CD4-positive, alpha-beta T cell treated with Interleukin-4 for 4 hours (primary cell): ENCODE results near the gene MOB4.
"Not testable (repeated sequence)": the region's sequence is repeated elsewhere in the genome, so short reads cannot be mapped to it uniquely, and the experiment has no call there.

Source experiments
- DNase-seq: peaks from one replicate; pipeline ENCODE4 v3.0.0-alpha.2; 2020

The MOB4 gene

DNA sequence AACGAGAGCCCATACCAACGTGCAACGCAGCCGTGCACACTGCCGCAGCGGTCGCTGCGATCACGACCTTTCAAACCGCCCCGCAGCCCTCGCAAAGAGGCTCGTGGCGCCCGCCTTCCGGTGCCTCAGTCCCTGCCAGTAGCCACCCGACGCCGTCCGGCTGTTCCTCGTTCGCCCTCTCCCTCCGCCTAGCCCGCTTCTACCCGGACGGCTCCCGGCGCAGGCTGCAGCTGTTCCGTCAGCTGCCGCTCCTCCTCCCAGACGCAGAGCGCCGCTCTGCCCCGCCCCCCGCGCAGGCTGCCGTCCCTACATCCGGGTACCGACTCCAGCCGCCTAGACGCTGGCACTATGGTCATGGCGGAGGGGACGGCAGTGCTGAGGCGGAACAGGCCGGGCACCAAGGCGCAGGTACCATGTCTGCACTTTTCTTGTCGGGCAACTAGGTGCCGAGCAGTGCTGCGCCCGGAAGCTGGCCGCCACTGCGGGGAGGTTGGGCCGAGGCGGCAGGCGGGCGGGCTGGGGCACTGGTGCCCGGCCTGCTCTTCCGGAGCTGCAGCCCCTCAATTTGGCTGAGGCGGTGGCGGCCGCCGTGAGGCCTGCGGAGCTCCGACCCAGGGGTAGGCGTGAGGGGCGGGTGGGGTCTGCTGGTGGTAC is at the start of gene MOB4:
Gene MOB4, plus strand, starts transcription at position 328 of the 654 bp plus-strand sequence. Its CDS starts 21 bp downstream, at position 349.
- DNase-seq: peak; percentile 92

DNA sequence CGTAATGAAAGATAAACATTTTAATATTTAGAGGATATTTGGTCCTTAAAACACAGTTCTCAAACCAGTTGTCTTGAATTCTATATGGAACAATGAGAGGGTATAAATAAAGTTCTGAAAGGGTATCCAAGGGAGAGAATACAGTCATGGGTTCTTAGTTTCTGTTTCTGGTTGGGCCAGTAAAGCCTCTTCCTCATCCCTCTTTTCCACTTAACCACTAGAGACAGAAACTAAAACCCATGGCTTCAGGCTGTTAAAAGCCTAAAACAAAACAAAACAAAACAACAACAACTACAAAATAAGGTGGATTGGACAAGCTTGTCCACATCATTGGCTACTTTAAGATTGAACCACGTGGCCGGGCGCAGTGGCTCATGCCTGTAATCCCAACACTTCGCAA is 43.7 kb upstream of the MOB4 start:
- no peak for DNase-seq

DNA sequence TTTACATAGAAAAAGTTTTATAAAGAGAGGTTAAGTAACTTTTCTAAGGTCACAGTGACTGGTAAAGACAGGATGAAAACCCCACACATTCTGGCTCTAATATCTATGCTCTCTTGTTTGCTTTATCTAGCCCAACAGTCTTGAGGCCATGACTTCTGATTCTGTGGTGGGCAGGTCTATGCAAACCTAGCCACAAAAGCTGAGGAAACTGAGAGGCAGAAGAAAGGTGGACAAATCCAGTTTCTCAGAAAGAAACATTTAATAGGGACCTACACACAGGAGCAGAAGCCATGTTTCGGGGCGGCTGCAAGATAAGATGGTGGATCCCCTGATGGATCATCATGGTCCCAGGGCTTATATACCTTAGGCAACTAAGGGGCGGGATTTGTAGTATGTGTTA is 38.1 kb upstream of the MOB4 start:
- no peak for DNase-seq

DNA sequence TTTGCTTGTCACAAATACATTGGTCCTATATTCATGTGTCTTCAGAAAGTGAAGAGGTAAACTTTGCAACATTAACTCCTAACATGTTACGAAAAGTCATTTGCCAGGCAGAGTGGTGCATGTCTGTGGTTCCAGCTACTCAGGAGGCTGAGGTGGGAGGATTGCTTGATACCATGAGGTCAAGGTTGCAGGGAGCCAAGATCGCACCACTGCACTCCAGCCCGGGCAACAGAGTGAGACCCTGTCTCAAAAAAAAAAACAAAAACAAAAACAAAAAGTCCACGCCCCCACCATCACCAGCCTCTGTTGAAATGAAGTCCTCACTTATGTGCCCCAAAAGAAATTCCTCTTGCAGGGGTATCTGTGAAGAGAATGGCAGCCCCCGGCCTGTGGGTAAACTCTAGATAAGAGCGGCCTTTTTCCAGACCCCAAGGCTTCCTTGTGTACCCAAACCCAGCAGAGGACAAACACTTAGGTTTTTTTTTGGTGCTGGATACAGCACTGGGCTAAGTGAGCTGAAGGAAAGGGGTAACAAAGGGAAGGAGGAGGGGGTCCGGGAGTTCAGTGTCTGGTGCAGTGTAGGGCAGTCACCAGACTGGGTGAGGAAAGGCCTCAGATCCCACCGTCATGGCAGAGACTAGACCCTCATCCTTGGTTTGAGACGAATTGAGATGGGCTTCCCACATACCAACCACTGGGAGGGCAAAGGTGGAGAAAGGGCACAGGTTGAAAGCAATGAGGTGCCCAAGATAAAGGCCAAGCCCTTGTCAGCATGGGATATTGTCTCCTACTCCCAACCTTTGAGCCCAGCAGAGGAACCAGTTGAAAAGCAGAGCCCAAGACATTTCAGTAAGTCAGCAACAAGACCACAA is 35.5 kb upstream of the MOB4 start:
- DNase-seq: no peak

DNA sequence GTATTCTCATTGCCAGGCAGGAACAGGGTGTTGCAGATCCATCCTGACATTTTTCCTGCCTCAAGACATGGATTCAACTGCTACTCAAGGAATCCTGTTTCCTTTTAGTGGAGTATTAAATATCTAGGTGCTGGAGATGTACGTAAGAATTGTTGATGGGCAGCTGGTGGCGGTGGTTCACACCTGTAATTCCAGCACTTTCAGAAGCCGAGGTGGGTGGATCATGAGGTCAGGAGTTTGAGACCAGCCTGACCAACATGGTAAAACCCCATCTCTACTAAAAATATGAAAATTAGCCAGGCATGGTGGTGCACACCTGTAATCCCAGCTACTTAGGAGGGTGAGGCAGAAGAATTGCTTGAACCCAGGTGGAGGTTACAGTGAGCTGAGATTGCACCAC is 31.6 kb upstream of the MOB4 start:
- DNase-seq: not testable (repeated sequence)

DNA sequence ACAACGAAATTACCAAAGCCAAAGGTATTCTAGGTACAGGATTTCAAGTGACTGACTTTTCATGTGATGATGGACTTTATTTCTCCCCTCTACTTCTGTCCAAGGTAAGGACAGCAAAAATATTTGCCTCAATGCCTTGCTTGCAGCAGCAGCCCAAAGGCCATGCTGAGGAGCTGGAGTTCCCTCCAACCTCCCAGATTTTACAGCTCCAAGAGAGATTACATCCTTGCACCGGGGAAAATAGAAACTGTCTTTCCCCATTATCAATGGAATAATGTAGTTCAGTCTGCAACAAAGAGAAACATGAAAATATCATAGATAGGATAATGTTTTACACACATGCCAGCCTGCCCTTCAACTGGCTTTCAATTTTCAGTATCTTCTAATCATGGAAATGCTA is 29.7 kb upstream of the MOB4 start:
- no peak for DNase-seq

DNA sequence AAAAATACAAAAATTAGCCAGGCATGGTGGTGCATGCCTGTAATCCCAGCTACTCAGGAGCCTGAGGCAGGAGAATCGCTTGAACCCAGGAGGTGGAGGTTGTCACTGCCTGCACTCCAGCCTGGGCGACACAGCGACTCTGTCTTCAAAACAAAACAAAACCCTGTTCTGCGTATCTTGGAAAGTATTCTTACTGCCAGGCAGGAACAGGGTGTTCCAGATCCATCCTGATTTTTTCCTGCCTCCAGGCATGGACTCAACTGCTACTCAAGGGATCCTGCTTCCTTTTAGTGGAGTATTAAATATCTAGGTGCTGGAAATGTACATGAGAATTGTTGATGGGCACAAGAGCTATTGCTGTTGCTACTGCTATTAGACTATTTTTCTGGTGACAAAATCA is 28.5 kb upstream of the MOB4 start:
- DNase-seq: no peak

DNA sequence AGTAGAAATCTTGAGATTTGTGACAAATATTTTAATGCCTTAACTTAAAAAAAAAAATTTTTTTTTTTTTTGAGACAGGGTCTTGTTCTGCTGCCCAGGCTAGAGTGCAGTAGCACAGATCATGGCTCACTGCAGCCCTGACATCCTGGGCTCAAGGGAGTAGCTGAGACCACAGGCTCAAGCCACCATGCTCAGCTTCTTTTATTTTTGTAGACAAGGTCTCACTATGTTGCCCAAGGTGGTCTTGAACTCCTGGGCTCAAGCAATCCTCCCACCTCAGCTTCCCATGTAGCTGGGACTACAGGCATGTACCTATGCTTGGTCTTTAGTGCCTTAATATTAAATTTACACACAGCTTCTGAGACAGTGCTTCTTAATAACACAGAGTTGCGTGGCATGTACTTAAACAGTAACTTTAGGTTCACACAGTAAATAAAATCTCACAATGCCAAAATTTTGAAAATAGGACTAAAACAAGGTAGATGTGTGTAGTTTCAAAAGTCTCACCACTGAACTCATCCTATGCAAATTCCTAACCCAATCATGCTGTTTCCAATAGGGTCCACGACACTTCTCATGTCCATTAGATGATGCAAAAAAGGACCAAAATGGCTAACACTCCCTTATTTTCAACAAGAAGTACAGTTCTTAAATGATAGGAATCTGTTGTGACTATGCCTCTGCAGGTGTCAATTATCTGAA is 20.3 kb upstream of the MOB4 start:
- no peak for DNase-seq

DNA sequence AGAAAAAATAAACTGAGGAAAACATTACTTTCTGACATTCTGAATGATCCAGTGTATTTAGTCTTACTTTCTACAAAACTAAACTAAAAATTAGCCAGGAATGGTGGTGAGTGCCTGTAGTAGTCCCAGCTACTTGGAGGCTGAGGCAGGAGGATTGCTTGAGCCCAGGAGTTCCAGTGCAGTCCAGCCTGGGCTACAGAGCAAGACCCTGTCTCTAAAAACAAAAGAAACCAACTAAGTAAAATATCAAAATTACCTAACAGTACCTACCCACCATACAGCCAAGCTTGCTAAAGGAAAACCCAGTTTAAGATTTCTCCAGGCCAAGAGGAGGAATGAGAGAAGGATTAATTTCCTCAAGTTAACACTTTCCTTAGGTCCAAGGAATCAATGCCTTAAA is 19.2 kb upstream of the MOB4 start:
- DNase-seq: no peak

DNA sequence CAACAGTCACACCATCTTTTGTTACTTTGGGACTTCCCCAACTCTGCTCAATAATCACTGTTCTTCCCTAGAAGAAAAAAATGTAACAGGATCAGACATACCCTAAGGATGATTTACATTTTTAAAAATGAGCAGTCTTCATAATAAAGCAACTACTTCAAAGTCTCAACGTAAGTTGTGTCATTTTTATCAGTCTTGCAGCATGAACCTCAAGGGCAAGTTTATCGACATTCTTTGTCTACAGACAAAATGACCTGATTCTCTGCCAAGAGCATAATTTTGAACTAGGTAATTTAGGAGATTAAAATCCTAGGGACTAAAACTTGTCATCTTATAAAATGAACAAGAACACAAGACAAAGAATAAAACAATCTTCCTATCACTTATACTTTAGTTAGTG is 18.5 kb upstream of the MOB4 start:
- DNase-seq: no peak

DNA sequence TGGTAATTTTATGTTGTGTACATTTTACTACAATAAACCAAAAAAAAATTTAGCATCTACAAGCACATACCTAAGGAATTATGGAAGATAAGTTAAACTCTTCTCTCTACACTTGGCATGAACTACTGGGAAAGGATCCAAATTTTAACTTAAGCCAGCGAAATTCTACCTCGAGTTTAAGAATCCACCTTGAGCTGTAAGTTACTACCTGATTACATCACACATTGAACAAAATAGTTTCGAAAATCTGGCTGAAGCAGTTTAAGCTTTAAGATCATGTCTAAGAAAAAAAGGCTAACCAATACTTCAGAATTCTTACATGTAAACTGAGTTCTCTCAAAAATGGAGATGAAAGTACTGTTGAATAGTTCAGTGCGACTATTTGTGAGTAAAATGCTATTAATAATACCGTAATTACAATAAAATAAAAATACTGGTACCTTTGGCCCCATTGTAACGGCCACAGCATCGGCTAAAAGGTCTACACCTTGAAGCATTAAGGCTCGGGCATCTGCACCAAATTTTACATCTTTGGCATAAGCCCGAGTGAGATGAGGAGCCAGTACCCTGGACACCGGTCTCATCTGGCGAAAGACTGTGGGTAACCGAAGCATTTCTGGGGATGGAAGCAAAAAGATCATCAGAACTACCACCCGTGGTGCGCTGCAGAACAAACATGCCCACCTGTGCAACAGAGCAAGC is 17.5 kb upstream of the MOB4 start:
- DNase-seq: no peak

DNA sequence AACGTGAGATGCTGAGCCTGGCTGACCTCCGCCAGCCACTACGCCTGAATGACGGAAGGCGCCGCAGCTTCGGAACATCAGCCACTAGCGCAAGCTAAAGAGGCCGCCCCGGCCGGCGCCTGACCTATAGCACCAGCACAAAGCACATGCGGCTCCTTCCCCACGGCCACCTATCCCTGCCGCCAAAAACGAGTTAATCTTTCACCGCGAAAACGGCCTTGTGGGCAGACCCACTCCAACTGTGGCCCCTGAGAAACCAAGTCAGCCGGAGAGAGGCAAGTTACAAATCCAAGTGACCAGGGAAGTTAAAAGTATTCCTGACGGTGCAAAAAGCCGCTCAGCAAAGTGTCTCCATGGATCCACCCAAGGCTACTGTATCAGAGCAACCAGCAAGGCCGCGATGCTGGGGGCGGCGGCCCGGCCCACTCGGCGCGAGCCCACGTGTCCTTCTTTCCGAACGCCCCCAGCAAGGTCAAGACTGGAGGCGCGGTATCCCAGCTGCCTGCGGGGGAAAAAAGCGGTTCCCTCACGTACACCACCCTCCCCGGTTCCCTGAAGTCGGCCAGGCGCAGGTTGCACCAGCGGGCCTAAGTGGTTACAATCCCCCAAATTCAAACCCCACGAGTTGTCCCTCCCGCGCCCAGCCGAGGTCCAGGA is 16.8 kb upstream of the MOB4 start:
- peak; percentile 42 for DNase-seq

DNA sequence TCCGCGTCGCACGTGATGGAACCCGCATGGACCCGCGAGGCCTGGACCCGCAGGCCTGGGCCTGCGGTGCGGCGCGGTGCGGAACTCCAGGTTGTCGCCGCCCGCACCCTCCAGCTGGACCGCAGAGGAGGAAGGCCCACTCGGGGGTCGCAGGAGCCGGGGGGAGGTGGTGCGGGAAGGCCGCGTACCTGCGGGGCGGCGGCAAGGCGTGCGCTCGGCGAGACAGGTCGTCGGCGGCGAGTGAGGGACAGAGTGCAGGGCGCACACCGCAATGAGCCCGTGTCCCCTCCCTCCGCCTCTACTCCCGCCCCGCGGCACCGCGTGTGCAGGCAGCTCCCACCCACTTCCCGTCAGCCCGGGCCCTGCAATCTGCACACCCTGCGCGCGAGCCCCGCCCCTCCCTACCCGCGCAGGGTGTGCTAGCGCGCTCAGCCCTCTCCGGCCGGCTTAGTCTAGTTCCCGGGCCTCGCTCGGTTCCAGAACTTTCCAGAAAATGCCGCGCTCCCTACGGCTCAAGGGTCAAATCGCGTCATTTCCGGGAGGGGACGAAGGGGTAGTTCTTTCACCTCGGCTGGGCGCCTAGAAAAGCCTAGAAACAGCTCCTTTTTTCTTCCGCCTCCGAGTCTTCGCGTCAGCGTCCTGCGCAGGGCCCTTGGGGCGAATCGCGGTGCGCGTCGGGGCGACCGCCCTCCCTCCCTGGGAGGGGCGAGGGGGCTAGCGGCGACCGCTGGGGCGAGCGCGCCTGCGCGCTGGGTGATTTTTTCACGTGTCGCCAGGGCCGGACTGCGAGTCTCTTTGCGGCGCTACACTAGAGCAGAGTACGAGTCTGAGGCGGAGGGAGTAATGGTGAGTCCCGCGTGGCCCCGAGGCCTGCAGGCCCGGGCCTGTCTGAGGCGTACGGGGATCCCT is 16.0 kb upstream of the MOB4 start, which contains the start of the genes HSPD1 and HSPE1:
Gene HSPD1, minus strand, starts transcription at position 247 of the 909 bp plus-strand sequence. CDS start 992 bp downstream, outside the sequence.
Gene HSPE1, plus strand, starts transcription at position 786 of the 909 bp plus-strand sequence. Its CDS starts 58 bp downstream, at position 844.
- DNase-seq: peak; percentile 99

DNA sequence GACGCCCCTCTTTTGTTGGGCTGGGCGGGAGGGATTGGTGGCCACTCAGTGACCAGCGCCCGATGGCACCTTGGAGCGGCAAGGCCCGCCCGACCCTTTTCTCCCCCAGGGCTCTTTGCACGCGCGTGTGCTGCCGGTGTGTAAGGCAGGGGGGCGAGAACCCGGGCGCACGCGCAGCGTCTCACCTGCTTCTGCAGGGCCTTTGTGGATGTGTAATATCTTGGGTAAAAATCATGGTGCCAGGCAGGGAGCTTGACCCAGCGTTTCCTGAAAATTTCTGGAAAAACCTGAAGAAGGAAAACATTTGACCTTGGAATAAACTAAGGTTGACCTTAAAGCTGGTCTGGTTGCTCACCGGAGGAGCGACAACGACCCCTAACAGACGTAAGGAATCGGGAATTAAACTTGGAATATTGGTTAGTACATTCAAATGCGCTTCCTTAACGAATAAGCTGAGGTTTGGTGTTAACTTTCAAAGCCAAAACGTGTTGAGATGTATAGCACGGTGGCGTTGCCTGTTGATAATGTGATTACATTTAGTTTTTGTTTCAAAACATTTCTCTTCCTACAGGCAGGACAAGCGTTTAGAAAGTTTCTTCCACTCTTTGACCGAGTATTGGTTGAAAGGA is 15.2 kb upstream of the MOB4 start:
- peak; percentile 42 for DNase-seq

DNA sequence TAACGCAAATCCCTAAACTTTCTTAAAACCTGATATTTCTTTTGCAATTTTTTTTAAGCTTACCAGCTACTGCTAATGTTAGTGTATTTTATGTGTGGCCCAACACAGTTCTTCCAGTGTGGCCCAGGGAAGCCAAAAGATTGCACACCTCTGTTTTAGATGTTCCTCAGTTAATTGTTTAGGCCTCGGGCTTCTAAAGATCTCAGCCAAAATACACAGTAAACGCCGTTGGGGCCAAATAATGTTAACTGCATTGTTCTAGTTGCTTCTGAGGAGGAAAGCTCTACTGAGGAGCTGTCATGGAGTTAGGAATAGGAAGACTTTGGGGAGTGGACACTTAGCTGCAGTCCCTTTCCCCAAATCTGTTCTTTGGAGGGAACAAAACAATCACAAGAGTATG is 13.7 kb upstream of the MOB4 start:
- no peak for DNase-seq

DNA sequence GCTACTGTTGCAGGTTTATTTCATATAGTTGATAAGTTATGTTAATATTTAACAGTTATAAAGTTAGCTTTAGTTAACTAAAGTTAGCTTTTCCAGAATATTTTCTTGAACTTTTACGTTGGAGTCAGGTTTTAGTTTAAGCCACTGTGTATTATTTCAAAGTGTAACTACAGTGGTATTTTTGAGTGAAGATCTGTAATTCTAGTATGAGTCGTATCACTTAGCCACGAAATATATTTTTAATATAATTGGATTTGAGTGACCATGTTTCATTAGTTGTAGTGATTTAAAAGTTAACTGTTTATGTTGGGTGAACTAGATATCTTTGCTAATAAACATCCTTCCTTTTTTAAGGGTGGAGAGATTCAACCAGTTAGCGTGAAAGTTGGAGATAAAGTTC is 13.2 kb upstream of the MOB4 start:
- no peak for DNase-seq

DNA sequence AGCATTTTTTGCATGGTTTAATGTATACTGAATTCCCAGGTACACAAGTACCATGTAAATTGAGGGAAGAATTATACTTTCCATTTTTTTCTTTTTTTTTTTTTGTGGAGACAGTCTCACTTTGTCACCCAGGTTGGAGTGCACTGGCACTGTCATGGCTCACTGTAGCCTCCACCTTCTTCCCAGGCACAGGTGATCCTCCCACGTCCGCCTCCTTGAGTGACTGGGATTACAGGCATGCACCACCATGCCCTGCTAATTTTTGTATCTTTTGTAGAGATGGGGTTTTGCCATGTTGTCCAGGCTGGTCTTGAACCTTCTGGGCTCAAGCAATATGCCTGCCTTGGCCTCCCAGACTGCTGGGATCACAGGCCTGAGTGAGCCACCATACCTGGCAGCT is 11.9 kb upstream of the MOB4 start:
- DNase-seq: no peak

DNA sequence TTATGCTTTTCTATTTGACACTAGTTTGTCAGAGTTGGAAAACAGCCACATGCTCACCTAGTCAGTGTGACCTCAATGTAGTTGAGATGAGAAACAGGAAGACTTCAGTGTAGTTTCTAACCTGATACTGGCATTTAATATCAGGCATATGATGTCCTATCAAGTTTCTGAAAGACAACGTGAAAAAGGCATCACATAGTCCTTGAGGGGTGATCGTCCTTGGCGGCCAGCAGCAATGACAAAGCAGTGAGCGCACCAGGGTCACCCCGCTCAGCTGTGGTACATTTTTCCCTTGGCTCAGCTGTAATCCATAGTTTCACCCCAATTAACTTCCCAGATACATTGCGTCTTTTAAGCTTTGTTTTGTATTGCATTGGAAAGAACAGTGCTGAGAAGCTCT is 11.4 kb upstream of the MOB4 start:
- DNase-seq: no peak

DNA sequence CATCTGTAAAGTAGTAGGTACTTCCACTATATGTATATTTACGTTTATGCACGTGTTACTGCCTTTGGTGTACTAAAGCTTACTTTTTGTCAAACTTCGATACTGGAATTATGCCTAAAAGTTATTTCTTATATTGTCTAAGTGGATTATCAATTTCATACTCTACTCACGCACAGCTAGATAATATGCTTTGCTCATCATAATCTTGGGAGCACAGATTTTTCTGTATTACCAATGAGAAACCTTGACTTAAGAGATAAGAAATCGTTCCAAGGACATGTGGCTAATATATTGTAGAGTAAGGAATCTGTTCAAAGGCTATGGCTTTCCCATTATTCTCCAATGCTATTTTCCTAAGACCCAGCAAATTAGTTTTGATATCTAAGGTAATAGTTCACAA is 9.2 kb upstream of the MOB4 start:
- no peak for DNase-seq

DNA sequence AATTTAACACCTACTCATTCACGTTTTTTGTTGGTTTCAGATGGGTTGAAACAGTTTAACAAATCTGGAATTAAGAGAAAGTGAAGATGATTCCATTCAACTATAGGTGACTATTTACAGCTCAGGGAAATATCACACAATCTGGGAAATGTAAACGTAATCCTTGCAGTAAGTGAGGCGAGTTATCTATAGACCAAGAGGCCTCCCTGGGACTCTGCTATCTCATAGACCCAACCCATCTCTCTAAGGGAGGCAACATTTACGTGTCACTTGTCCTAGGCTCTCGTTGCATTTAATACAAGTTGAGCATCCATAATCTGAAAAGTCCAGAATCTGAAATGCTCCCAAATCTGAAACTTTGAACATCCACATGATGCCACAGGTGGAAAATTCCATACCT is 2.0 kb upstream of the MOB4 start:
- no peak for DNase-seq

DNA sequence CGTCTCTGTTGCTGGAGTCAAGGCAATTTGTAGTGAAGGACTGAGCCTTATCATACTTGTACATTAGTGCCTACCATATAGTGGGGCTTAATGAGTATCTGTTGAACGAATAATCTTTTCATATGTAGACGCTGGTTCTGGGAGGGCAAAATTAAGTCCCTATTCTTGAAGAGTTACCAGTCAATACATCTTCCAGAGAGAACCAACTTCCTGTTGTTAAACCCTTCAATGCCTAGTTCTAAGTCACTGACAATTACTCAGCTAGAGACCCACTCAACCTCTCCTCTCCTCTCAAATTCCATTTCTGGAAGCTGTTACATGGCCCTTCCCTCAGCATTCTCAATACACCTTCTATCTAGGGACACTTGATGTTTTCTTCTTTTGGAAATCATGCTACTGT is 1.1 kb upstream of the MOB4 start:
- no peak for DNase-seq
